Measurements from ENCODE around the gene DGKE.

Gene DGKE

GRCh38 chr17:56838687-56839086 is 4.7 kb downstream of the DGKE start:
- peaks cover 16% of the 10 kb centered on the region for H3K4me1 ChIP-seq (ENCODE audit: control insufficient read depth, insufficient read depth, low read length)
- POLR2A ChIA-PET, result no interaction called here
- no peak for TF ChIP-seq ZNF449 (tag by site-specific recombination; IDR thresholded peaks at IDR 0.05)
- TF ChIP-seq MEIS1 (CRISPR knock-in tag; IDR thresholded peaks at IDR 0.05; ENCODE audit: borderline replicate concordance), result no peak
- no peak for TF ChIP-seq MYNN (tag by site-specific recombination; IDR thresholded peaks at IDR 0.05; ENCODE audit: borderline replicate concordance)
- TF ChIP-seq FEZF1 (tag by site-specific recombination; IDR thresholded peaks at IDR 0.05), result no peak
- no peak for TF ChIP-seq ZNF791 (tag by site-specific recombination; IDR thresholded peaks at IDR 0.05)
- TF ChIP-seq ZNF658 (tag by site-specific recombination; IDR thresholded peaks at IDR 0.05), result no peak
- TF ChIP-seq ZNF394 (tag by site-specific recombination; IDR thresholded peaks at IDR 0.05; ENCODE audit: borderline replicate concordance), result no peak
- no peak for TF ChIP-seq ZNF610 (tag by site-specific recombination; IDR thresholded peaks at IDR 0.05; ENCODE audit: borderline replicate concordance)
- no peak for TF ChIP-seq ZNF223 (tag by site-specific recombination; IDR thresholded peaks at IDR 0.05)
- no peak for TF ChIP-seq ZNF416 (tag by site-specific recombination; IDR thresholded peaks at IDR 0.05)
- no peak for TF ChIP-seq ZBTB11 (tag by site-specific recombination; conservative IDR thresholded peaks at IDR 0.05; ENCODE audit: low read depth)
- no peak for TF ChIP-seq KLF7 (tag by site-specific recombination; IDR thresholded peaks at IDR 0.05; ENCODE audit: borderline replicate concordance)
- no peak for TF ChIP-seq ZNF701 (tag by site-specific recombination; IDR thresholded peaks at IDR 0.05)
- no peak for TF ChIP-seq YY2 (tag by site-specific recombination; IDR thresholded peaks at IDR 0.05)
- TF ChIP-seq ZNF580 (tag by site-specific recombination; IDR thresholded peaks at IDR 0.05), result no peak
- TF ChIP-seq ZNF785 (tag by site-specific recombination; IDR thresholded peaks at IDR 0.05), result no peak
- no peak for TF ChIP-seq GFI1B (tag by site-specific recombination; IDR thresholded peaks at IDR 0.05)
- TF ChIP-seq ZNF629 (tag by site-specific recombination; IDR thresholded peaks at IDR 0.05), result no peak
- peaks cover 32 to 44% of the 10 kb centered on the region in 2 experiments for H3K36me3 ChIP-seq (ENCODE audit: control insufficient read depth in 2 of 2, insufficient read depth in 1 of 2, low read length in 2 of 2)
- H3K27ac ChIP-seq (ENCODE audit: extremely low read depth, low read depth, low read length), result no peak overlapping the region
- H3K4me3 ChIP-seq (ENCODE audit: low read depth, low read length), result no peak overlapping the region
- CTCF ChIA-PET, result interaction anchor here (0.7 to 3.7 kb wide), 3 partner anchors 19 to 75 kb away, joined by 3 to 13 read pairs (median 3); no protein-coding TSS in a partner anchor
- H3K9me3 ChIP-seq (ENCODE audit: control insufficient read depth, insufficient read depth, low read depth, low read length), result no peaks in the 10 kb centered on the region

GRCh38 chr17:56842577-56842976 is 8.6 kb downstream of the DGKE start:
- H3K4me1 ChIP-seq (ENCODE audit: control insufficient read depth, insufficient read depth, low read length), result no peaks in the 10 kb centered on the region
- TF ChIP-seq ZNF610 (tag by site-specific recombination; IDR thresholded peaks at IDR 0.05; ENCODE audit: borderline replicate concordance), result no peak
- ChIA-PET POLR2A (interaction anchor here (1.3 kb wide), 1 partner anchor 9 kb away, joined by 3 read pairs; the partner anchor contains the start of genes C17orf67 and DGKE), CTCF (interaction anchor here (0.6 to 1.4 kb wide), 4 partner anchors 12 to 204 kb away, joined by 3 to 6 read pairs (median 4); partner anchors contain the start of gene COIL)
- H3K36me3 ChIP-seq (ENCODE audit: control insufficient read depth in 2 of 2, insufficient read depth in 1 of 2, low read length in 2 of 2), result peaks cover 36 to 73% of the 10 kb centered on the region in 2 experiments
- H3K4me3 ChIP-seq (ENCODE audit: low read depth, low read length), result no peak overlapping the region
- H3K9me3 ChIP-seq (ENCODE audit: control insufficient read depth, insufficient read depth, low read depth, low read length), result no peaks in the 10 kb centered on the region
- no peak overlapping the region for H3K27ac ChIP-seq (ENCODE audit: extremely low read depth, low read depth, low read length)

Measured in HEK293 (cell line).